ACC112 (cell line): Measurements from ENCODE around the gene NFILZ.

Experiments
- H2AFZ ChIP-seq: fragments of 200-600 bp; sonication (generic); one replicate; pipeline ENCODE4 v1.6.0; 2017; ENCODE audit warnings: antibody characterized with exemption, low read length; ENCODE audit not compliant: unreplicated experiment
- H3K27ac ChIP-seq: fragments of 200-600 bp; sonication (generic); 2 replicates; pipeline ENCODE4 v1.5.1; 2014; ENCODE audit warnings: low read depth, mild to moderate bottlenecking, antibody characterized with exemption, low read length, moderate library complexity
- H3K27me3 ChIP-seq: fragments of 200-600 bp; sonication (generic); 2 replicates; pipeline ENCODE4 v1.6.1; 2014; ENCODE audit warnings: mild to moderate bottlenecking, antibody characterized with exemption, low read length, moderate library complexity, mixed read lengths; ENCODE audit not compliant: insufficient read depth
- H3K36me3 ChIP-seq: fragments of 200-600 bp; sonication (generic); 2 replicates; pipeline ENCODE4 v1.6.1; 2016; ENCODE audit warnings: mild to moderate bottlenecking, antibody characterized with exemption, low read length, moderate library complexity, mixed read lengths; ENCODE audit not compliant: insufficient read depth
- H3K4me1 ChIP-seq: fragments of 200-600 bp; sonication (generic); one replicate; pipeline ENCODE4 v1.6.1; 2016; ENCODE audit warnings: low read length, mixed read lengths; ENCODE audit not compliant: insufficient read depth, unreplicated experiment, control insufficient read depth
- H3K4me3 ChIP-seq: fragments of 200-600 bp; sonication (generic); 2 replicates; pipeline ENCODE4 v1.5.1; 2014; ENCODE audit warnings: mild to moderate bottlenecking, low read depth, low read length
- H3K79me2 ChIP-seq: fragments of 200-600 bp; sonication (generic); one replicate; pipeline ENCODE4 v1.6.0; 2016; ENCODE audit warnings: low read length; ENCODE audit not compliant: control insufficient read depth, unreplicated experiment, insufficient read depth

NFILZ gene

DNA sequence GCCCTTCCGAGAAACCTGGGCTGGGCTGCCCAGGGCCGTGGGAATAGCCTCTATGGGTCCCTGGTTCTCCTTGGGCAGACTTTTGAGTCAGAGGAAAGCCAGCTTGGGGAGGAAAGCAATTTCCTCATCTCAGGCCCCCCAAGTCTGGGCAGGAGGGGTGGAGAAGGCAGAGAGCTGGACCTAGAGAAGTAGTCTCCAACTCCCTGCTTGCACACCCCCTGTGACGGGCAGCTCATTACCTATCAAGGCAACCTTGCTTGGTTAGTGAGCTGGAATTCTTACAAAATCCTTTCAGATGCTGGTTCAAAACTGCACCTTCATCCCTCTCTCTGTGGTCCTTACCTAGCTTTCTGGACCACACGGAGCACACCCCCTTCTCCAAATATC lies 34.2 kb downstream of the NFILZ start:
- H3K27ac ChIP-seq = no peak overlapping the region
- H3K27me3 ChIP-seq = peaks cover 20% of the 10 kb centered on the region
- no peaks in the 10 kb centered on the region for H3K36me3 ChIP-seq
- H3K4me1 ChIP-seq = no peaks in the 10 kb centered on the region
- H2AFZ ChIP-seq = no peak overlapping the region
- no peak overlapping the region for H3K4me3 ChIP-seq
- H3K79me2 ChIP-seq = no peaks in the 10 kb centered on the region

DNA sequence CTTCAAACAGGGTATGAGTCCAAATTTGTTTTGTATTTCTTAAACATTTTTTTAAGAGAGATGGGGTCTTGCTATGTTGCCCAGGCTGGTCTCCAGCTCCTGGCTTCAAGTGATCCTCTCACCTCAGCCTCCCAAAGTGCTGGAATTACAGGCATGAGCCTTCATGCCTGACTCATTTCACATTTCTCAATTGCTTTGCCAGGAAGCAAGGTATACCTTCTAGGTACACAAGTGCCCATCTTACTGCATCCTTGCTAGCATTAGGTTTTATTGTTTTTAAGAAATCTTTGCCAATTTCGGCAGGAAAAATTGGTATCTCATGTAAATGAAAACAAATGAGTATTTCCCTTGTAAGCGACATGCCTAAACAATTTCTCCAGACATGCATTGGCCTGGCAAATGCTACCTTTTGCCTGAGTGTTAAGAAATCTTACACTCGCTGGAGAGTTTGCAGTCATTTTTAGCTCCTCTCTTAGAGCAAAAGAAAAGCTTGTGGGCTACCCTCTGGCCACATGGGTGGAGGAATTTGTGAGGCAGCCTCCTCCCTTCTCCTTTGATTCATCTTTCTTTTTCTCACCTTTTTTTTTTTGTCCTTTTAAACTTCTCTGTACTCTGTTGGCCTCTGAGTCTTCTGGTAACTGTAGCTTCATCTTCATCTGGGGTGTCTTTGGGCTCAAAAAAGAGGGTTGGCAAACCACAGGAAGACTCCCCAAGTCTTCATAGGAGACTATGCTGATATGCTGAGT lies 35.2 kb downstream of the NFILZ start:
- H3K4me3 ChIP-seq = no peak overlapping the region
- no peaks in the 10 kb centered on the region for H3K4me1 ChIP-seq
- H3K27me3 ChIP-seq = peaks cover 21% of the 10 kb centered on the region
- no peaks in the 10 kb centered on the region for H3K79me2 ChIP-seq
- no peaks in the 10 kb centered on the region for H3K36me3 ChIP-seq
- no peak overlapping the region for H2AFZ ChIP-seq
- no peak overlapping the region for H3K27ac ChIP-seq

- H3K4me1 ChIP-seq = no peaks in the 10 kb centered on the region
- H2AFZ ChIP-seq = no peak overlapping the region
- peaks cover 18% of the 10 kb centered on the region for H3K27me3 ChIP-seq
- H3K79me2 ChIP-seq = no peaks in the 10 kb centered on the region
- H3K4me3 ChIP-seq = no peak overlapping the region
- no peak overlapping the region for H3K27ac ChIP-seq
- H3K36me3 ChIP-seq = no peaks in the 10 kb centered on the region
Measured at GRCh38 chr19:8666814-8667405, 36.5 kb downstream of the NFILZ start.

- Histone ChIP-seq H3K36me3 (no peaks in the 10 kb centered on the region), H3K4me1 (no peaks in the 10 kb centered on the region), H3K4me3 (no peak overlapping the region), H2AFZ (no peak overlapping the region), H3K27ac (no peak overlapping the region), H3K27me3 (peaks cover 8% of the 10 kb centered on the region), H3K79me2 (no peaks in the 10 kb centered on the region)
Measured at GRCh38 chr19:8673276-8673891, 43.0 kb downstream of the NFILZ start.

- Histone ChIP-seq H3K27ac (no peak overlapping the region), H3K36me3 (no peaks in the 10 kb centered on the region), H3K27me3 (no peaks in the 10 kb centered on the region; the same call in 1 of the 2 replicates)
Measured at GRCh38 chr19:8675066-8675465, 44.6 kb downstream of the NFILZ start.

GRCh38 chr19:8678244-8678807 lies 47.9 kb downstream of the NFILZ start:
- Histone ChIP-seq H3K36me3 (no peaks in the 10 kb centered on the region), H2AFZ (no peak overlapping the region), H3K4me1 (no peaks in the 10 kb centered on the region), H3K79me2 (no peaks in the 10 kb centered on the region), H3K4me3 (no peak overlapping the region), H3K27me3 (no peaks in the 10 kb centered on the region; the same call in 1 of the 2 replicates), H3K27ac (no peak overlapping the region)

More at GRCh38 chr19:8675066-8675465, 44.6 kb downstream of the NFILZ start:
- H3K4me1 ChIP-seq = no peaks in the 10 kb centered on the region
- H2AFZ ChIP-seq = no peak overlapping the region
- H3K4me3 ChIP-seq = no peak overlapping the region
- H3K79me2 ChIP-seq = no peaks in the 10 kb centered on the region
